WTC11 (cell line): ENCODE measurements around the gene AOX1.

ENCODE experiments used
- AFF4 ChIP-seq: sonication (generic); formaldehyde crosslinking; IDR thresholded peaks from 2 replicates; pipeline ENCODE4 v1.8.1; 2023; ENCODE audit warnings: mild to moderate bottlenecking, missing genetic modification reagents, borderline replicate concordance
- CTCF ChIP-seq: fragments of 200-600 bp; IDR thresholded peaks from 2 replicates; pipeline ENCODE4 v1.8.0; 2022; ENCODE audit warnings: antibody characterized with exemption
- SMAD3 ChIP-seq: sonication (generic); formaldehyde crosslinking; IDR thresholded peaks from 2 replicates; pipeline ENCODE4 v1.8.0; 2022; ENCODE audit warnings: missing genetic modification reagents, mild to moderate bottlenecking, borderline replicate concordance
- TCF7 ChIP-seq: sonication (generic); formaldehyde crosslinking; IDR thresholded peaks from 2 replicates; pipeline ENCODE4 v1.8.0; 2022; ENCODE audit warnings: mild to moderate bottlenecking, low read depth, missing genetic modification reagents, moderate library complexity
- TEAD1 ChIP-seq: sonication (generic); formaldehyde crosslinking; IDR thresholded peaks from 2 replicates; pipeline ENCODE4 v1.8.0; 2022; ENCODE audit warnings: mild to moderate bottlenecking, missing genetic modification reagents

- TF ChIP-seq TEAD1 (CRISPR knock-in tag) (no peak), CTCF (no peak), TCF7 (CRISPR knock-in tag) (no peak), SMAD3 (CRISPR knock-in tag) (no peak), AFF4 (no peak)
Observed at GRCh38 chr2:200637901-200638300, 52.1 kb downstream of the AOX1 start.
